GM18502 (cell line): ENCODE measurements around the gene GADL1.

Experiments used
- ATAC-seq: cut with Tn5 transposase; IDR thresholded peaks from one replicate; pipeline ENCODE4 v1.9.1; 2021; ENCODE audit warnings: mild to moderate bottlenecking; ENCODE audit not compliant: unreplicated experiment, poor library complexity

The GADL1 gene

DNA sequence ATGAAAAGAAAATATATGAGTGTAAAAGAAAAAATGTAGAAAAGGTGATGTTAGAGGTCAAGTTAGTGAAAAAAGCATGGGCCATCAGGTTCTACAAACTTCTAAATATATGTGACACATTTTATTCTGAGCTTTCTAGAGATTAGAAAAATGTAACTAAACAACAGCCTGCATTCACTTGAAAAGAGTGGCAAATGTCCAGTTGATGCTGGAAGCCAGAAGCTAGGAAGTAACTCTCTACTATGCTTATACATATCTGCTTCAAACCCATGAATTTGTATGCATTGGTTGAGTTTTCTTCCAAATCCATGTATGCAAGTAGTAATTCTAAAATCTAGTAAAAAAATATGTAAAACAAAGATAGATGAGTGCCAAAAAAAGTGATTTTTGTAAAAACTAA lies 164.5 kb downstream of the GADL1 start:
- ATAC-seq: no peak

DNA sequence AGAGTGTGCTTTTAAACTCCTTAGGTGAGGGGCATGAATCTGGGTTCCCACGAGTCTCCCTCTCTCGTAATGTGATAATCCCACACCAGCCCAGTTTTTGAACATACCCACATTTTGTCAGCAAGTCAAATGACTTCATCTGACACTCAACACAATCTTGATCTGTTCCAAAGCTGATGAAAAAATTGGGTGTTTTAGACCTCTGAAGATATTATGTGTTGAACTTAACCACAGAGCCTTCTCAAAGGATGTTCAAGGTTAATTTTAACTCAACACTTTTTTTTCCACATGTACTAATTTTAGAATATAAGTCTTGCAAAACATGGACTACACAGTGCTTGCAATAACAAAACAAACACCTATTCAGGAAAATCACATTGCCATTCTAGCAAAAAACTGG lies 164.9 kb downstream of the GADL1 start:
- ATAC-seq: no peak

DNA sequence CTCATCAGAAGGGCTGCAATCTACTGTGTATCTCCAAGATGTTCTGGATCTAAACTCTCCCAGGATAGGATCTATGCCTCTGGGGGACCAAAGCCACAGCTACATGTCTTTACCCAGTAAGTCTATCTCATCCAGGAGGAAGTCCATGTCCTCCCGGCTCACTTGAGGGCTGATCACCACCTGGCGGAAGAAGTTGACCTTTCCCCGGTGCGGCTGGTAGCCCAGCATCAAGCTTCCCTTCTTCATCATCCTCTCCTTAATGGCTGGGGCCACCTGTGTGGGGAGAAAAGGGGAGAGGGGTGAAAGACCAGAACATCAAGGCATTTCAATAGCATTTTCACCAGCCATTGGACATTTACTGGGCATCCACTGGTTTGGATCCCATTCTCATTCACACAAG lies 166.3 kb downstream of the GADL1 start:
- ATAC-seq: no peak

DNA sequence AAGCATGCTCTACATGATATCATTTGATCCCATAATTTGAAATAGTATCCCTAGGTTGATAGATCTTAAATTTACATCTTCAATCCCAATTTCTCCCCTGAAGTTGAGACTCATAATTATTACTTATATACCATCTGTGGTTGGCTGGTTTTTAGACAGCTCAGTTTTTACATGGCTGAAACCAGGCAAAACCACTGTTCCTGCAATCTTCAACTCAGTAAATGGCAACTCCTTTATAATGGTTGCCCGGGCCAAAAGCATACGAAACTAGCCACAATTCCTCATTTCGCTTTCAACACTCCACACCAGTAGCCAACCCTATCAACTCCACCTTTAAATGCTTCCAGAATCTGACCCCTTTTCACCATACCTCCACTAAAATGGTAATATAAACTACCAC lies 169.6 kb downstream of the GADL1 start:
- ATAC-seq: no peak

DNA sequence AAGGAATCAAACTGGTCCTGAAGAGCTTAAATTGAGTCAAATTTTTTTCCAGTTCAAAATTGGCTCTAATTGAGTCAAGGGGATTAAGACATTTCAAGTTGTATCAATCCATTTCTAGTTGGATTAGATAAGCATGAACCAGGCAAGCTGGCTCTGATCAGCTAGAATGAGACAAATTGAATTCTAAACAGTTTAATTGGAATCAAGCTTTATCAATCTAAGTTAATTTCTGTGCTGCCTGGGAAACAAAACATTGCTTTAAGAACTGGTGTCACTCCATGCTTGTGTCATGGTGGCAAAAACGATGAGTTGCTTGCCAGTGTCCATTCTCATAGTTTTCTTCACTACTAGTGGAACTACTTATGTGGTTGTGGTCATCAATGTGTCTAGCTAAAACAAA lies 171.2 kb downstream of the GADL1 start:
- ATAC-seq: no peak

DNA sequence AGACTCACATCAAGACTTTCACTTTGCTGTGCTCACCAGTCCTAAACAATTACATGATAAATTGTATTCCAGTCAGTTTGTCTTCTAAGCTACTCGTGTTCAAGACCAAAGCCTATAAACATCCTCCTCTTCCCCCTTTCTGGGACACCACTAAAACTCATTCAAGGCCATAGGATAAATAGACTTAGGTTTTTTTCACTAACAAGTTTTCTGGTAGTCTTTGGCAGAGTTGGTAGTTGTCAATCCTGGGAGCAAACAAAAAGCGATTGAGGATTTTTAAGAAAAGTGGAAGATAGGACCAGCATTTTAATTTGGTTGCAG lies 173.2 kb downstream of the GADL1 start:
- no peak for ATAC-seq

DNA sequence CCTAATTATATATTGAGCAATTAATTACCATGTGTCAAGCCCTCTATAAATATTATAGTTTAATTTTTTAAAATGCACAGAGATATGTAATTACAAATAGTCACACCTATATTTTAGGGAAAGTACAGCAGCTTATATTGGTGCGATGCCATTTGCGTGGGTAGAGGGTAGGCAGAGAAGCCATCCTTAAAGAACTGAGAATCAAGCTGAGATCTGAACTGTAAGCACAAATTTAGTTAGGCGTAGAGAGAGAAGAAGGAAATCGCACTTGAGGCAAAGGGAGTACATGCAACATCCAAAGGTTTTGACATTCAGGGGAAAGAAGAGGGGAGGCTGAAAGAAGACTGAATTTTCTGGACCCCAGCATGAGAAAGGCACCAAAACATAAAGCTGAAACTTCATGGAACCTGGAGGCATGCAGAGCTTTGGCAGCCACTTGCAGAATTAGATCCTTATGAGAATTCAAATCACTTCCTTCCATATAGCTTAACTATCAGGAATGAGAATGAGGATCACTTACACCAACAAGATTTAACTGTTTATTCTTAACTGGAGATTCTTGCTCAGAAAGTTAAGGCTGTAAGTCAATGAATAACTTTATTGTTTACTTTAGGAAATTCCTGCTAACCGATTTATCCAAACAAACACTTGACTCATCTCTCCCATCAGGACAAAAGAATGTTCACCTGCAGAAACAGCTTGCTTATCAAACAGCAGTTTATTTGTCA lies 173.7 kb downstream of the GADL1 start:
- ATAC-seq: no peak

DNA sequence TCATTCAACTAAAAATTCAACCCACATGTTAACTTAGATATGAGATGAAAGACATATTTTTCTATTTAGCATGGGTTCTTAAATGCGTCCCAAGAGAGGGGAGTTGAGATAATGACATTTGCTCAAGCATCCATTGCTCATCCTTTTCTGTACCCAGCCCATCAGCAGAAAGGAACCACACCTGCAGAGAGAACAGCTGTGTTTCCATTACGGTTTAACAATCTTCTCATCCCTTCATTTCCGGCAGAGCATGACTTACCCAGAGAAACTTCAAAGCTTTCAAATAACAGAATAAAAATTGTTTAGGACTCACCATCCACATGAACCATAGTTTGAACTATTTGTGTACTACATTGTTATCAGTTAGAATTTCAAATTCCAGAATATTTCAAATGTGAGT lies 174.9 kb downstream of the GADL1 start:
- no peak for ATAC-seq

DNA sequence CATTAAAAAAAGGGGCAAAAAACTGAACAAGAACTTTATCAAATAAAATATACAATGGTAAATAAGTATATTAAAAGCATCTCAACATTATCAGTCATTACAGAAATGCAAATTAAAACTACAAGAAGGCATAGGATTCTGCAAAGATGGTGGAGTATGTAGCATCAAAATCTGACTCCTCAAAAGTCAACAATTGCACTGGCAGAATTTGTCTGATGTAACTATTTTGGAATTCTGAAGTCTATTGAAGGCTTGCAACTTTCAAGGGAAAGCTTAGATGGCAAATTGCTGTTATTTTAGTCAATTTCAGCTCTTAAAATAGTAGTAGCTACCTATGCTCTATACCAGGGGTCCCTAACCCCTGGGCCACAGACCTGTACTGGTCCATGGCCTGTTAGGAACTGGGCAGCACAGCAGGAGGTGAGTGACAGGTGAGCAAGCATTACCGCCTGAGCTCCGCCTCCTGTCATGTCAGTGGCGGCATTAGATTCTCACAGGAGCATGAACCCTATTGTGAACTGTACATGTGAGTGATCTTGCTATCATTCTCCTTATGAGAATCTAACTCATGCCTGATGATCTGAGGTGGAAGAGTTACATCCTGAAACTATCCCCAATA lies 180.5 kb downstream of the GADL1 start:
- ATAC-seq: no peak

DNA sequence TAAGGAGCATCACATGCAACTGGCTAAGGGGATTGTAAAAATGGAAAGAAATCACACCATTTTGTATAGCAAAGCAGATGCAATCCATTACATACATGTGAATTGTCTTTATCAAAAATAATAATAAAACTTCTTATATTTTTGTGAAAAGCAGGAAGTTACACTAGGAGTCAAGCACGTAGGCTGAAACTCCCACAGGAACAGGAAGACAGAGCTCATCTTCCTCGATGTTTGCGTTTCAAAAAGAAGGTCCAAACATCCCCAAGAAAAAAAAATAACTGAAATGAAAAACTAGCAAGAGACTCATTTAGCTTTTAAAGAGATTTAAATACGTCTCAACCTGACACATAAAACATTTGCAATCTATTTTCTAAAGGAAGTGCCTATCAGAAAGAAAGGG lies 181.5 kb downstream of the GADL1 start:
- ATAC-seq: no peak

DNA sequence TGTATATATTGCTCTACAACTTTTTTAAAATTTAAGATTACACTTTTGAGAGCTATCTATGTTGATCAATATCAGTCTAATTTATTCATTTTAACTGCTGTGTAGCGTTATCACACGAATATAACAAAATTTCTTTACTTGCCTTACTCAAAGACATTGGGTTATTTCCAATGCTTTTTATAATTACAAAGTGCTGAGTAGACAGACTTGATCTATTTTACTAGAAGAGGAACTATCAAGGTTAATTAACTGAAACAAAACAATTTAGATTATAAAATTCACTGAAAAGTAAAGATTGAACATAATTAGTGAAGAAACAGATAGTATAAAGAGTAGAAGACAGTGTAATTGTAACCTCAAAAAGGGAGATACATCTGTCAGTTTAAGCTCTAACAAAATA lies 182.6 kb downstream of the GADL1 start:
- ATAC-seq: no peak

DNA sequence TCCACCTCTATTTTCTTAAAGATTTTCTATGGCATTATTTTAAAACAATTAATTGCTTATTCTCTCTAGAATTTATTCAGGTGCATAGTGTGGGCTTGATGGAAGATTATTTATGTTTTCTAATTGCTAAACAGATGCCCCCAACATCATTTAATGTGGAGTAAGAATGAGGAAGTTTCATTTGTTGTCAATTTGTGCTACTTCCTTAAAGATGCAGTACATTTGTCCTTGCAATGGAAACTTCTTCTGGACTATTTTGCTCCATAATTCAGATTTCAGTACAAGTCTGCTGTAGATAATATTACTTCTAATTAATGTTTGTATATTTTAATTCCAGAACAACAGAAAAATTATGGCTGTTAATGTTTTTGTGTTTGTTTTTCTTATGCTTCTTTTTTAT lies 183.3 kb downstream of the GADL1 start:
- no peak for ATAC-seq

DNA sequence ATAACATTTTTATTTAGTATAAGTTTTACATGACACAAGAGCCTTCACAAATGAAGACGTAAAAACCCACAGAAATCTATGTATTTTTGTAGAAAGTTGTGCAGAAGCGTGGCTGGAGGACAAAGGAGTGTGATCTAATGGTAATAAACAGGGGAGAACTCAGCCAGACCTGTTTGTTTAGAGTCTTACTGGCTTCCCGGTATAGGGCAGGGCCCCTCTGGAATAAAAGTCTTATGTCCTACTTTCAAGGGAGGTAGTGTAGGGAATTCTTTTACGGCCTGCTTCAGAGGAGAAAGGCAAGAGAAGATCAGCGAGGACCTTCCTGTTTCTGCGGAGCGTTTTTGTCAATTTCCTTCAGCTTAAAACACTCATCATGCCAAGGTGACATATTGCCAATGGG lies 184.4 kb downstream of the GADL1 start:
- no peak for ATAC-seq

DNA sequence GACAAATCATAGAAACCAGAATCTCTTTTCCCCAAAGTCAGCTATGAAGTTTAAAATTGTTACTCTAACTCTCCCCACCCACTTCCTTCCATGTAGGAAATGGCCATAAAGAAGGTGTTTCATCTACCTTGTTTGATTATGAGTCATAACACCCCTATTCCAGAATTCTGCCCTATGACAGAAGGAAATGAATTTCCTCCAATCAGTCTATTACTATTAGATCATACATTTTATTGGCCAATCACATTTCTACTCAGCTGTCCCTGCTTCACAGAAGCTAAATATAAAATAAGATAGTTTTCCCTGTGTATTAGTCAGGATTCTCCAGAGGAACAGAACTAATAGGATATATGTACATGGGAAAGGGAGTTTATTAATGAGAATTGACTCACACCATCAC lies 186.0 kb downstream of the GADL1 start:
- ATAC-seq: no peak

DNA sequence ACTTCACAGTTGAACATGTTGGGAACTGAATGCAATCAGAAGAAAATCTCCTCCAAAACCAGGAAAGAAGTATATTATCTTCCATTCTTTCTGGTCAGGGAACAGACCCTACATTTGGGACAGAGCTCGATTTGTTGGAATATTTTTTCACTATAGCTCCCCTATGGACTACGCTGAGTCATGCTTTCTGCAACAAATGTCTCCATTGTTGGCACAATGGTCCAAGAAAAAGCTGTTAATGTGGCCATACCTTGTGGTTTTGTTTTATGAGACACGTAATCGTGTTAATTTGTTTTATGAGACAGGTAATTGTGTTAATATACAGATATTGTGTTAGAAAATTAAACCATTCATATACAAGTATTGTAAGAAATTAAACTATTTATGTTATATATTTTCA lies 186.6 kb downstream of the GADL1 start:
- no peak for ATAC-seq

DNA sequence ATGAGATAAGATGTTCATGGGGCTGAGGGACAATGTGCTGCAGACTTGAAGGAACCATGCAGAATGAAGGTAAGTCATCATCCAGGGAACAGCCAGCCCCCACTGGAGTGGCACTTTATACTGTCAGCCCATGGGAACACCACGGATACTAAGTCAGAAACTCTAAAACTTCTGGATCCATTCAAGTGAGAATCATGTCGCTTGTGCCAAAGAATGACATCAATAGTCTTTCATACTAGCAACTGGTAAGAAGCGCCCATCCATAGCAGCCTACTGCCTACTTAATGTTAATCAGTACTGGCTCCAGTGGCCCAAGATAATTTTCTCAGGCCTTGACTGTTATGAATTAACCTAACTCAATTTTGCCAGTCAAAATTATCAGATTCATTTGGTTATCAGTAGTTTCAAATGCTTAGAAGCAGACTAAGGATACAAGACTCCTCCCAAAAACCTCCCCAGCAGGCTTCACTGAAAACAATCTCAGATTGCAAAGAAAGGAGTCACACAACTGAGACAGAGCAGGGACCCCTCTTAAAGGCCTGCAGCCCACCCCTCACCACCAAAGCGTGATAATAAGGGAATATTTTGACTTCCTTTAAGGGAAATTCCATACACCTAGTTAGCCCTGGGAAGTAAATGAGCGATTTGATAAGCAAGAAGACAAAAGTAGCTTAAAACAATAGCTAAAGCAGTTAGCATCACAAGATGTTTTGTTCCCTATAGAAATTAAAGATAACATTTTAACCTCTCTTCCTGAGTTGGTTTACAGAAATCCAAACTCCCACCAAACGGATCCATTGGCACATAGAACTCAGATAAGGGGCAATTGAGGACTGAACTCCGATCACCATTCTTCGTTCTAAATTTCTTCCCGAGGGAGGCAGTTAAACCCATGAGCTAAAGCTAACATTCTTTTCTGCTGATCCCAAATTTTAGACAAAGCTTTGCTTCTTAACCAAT lies 189.2 kb downstream of the GADL1 start:
- no peak for ATAC-seq

DNA sequence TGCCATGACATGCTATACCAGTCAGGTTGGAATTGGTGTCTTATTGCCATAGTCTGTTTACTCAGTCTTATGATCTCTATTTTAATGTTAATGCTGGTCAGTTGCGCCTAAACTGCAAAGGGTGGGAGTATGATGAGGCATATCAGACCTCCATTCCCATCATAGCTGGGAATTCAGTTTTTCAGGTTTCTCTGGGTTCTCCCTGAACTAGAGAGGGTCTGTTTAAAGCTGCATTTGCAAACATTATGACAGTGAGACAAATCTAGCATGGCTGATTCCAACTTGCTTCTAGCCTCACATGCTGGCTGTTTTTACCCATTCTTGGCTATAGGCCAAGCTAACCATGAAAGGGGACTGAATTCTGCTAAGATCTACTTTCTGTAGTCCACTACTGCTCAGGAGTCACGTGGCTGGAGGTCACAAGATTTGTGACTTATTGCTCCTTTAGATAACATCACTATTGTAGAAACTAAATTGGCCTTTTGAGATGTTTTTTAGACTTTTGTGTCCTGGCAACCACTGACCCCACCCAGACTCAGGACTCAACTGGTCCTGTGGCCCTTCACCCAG lies 191.5 kb downstream of the GADL1 start:
- ATAC-seq: no peak

DNA sequence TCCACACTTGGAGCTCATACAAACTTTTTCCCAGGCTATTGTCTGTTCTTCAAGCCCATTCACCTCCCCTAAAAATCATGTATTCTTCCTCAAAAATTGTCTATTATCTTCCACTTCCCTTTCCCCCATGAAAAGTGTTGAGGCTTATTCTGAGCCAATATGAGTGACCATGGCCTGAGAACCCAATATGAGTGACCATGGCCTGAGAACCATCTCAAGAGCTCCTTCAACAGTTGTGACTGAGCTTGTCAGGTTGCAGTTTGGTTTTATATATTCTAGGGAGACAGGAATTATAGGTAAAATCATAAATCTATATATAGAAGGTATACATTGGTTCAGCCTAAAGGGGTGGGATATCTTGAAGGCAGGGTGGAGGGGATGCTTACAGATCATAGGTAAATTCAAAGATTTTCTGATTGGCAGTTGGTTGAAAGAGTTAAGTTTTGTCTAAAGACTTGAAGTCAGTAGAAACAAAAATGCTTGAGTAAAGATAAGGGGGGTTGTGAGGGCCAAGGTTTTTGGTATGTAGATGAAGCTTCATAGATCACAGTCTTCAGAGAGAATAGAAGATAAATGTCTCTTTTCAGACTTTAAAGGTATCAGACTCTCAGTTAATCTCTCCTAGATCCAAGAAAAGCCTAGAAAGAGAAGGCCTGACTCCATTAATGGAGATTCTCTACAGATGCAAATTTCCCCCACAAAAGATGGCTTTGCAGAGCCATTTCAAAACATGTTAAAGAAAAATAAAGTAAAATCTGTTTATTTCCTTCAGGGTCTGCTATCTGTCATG lies 192.2 kb downstream of the GADL1 start:
- no peak for ATAC-seq

DNA sequence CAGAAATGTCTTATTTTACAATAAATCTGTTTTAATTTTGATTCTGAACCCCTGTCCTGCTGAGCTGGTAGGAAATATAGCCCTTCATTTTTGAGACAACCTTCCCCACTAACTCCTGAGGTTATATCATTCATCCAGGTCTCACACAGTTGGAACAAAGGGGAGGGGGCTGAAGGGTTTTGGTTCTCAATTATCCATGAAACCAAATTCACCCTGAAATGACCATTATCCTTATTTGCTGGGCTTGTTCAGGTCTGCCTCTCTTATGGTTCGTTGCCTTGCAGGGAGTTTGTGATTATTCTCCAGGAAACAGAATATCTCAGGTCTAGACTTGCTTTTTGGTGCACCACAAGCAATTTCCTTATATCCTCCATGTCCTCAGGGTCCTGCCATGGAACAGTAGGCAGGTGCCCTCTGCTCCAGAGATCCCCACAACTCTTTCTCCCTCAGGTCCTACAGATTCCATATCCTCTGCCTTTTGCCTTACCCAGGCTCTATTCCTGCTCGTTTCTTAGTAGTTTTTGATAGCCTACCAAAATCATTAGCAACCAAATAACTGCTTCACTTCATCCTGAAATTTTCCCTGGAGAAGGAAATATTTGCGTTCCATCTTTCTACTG lies 193.6 kb downstream of the GADL1 start:
- no peak for ATAC-seq

DNA sequence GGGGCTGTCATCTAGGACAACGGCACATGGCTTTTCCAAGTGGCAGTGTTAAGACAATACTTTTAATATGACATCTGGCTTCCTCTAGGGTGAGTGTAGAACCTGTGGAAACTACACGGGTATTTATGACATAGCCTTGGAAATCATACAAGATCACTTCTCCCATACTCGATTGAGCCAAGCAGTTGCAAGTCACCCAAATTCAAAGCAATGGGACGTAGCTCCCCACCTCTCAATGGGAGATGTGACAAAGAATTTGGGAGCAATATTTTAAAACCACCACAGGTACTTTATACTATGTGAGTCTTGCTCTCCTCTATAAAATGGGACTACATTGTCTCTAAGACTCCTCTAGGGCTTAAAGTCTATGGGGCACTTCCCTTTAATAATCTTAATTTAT lies 194.5 kb downstream of the GADL1 start:
- ATAC-seq: no peak
